B cell (primary cell): ENCODE data around the gene ICAM5. TPM values are rescaled to one million over a fixed set of nuclear protein-coding genes. Genes with fewer than 3 reads are reported as not detected.
A peak's percentile ranks its signal among the peaks of the same experiment; 100 is the strongest.

Source experiments
- ATAC-seq: fragments of 200-7000 bp; cut with Tn5 transposase; one replicate; pipeline ENCODE4 v1.10.0; 2021; ENCODE audit warnings: low read depth, mild to moderate bottlenecking, moderate number of reproducible peaks, moderate library complexity
- CTCF ChIA-PET: fragments of 350-600 bp; sonication (Branson Sonifier 250); formaldehyde crosslinking; loops from one replicate; lab custom pipeline; 2021; ENCODE audit warnings: antibody characterized with exemption, inconsistent platforms; lab: Charles Lee
- POLR2A ChIA-PET: fragments of 350-600 bp; sonication (Branson Sonifier 250); formaldehyde crosslinking; loops from one replicate; lab custom pipeline; 2021; ENCODE audit warnings: antibody characterized with exemption; lab: Charles Lee
- DNase-seq: peaks from one replicate; pipeline ENCODE4 v3.0.0; 2013
- H2AFZ ChIP-seq: 2 replicates; pipeline ENCODE4 v1.6.1; 2012; ENCODE audit warnings: mild to moderate bottlenecking, low read depth, low read length; ENCODE audit not compliant: insufficient read depth, poor library complexity, severe bottlenecking
- H3K27ac ChIP-seq, 2 donors: 1 replicate in 1 of 2; 2 replicates in 1 of 2; pipeline ENCODE4 v1.5.1; 2012 to 2013; ENCODE audit warnings: low read length in 2 of 2, mild to moderate bottlenecking in 2 of 2, moderate library complexity in 1 of 2
- H3K27me3 ChIP-seq, 4 experiments: fragments of 200-600 bp in 1 of 4; sonication (generic) in 1 of 4; replicated peaks in 1 of 4; 1 replicate in 2 of 4; 2 replicates in 2 of 4; pipeline versions ENCODE4 v1.6.1 to v1.7.0; 2013 to 2016; ENCODE audit warnings: low read length in 3 of 4, mild to moderate bottlenecking in 2 of 4, mixed read lengths in 1 of 4, moderate library complexity in 1 of 4; ENCODE audit not compliant: insufficient read depth in 4 of 4, control insufficient read depth in 3 of 4; ENCODE audit errors: control extremely low read depth in 1 of 4
- H3K36me3 ChIP-seq, 2 experiments: replicated peaks in 1 of 2; 1 replicate in 1 of 2; 2 replicates in 1 of 2; pipeline versions ENCODE4 v1.6.1 to v1.7.1; 2013; ENCODE audit warnings: low read length in 1 of 2; ENCODE audit not compliant: insufficient read depth in 2 of 2, control insufficient read depth in 1 of 2; ENCODE audit errors: control extremely low read depth in 1 of 2, extremely low read depth in 1 of 2
- H3K4me1 ChIP-seq, 2 donors: fragments of 200-600 bp in 1 of 2; sonication (generic) in 1 of 2; 1 replicate in 1 of 2; 2 replicates in 1 of 2; pipeline versions ENCODE4 v1.5.1 to v1.6.1; 2013 to 2017; ENCODE audit warnings: low read length in 2 of 2; ENCODE audit not compliant: control insufficient read depth in 2 of 2, insufficient read depth in 2 of 2
- H3K4me2 ChIP-seq: replicated peaks from 2 replicates; pipeline ENCODE3; 2012; ENCODE audit warnings: mild to moderate bottlenecking, low read depth, low read length; ENCODE audit not compliant: poor library complexity, severe bottlenecking
- H3K4me3 ChIP-seq, 5 experiments: fragments of 200-600 bp in 1 of 5; sonication (generic) in 1 of 5; 1 replicate in 3 of 5; 2 replicates in 2 of 5; pipeline versions ENCODE4 v1.5.1 to v1.7.0; 2011 to 2016; ENCODE audit warnings: low read length in 4 of 5, mild to moderate bottlenecking in 4 of 5, low read depth in 2 of 5, control low read depth in 1 of 5, moderate library complexity in 1 of 5; ENCODE audit not compliant: insufficient read depth in 1 of 5; ENCODE audit errors: control extremely low read depth in 1 of 5, extremely low read depth in 1 of 5
- H3K79me2 ChIP-seq: fragments of 200-600 bp; sonication (generic); one replicate; pipeline ENCODE4 v1.6.0; 2016; ENCODE audit warnings: low read length; ENCODE audit not compliant: control insufficient read depth, insufficient read depth
- H3K9ac ChIP-seq: fragments of 200-600 bp; sonication (generic); 2 replicates; pipeline ENCODE4 v1.6.1; 2017; ENCODE audit warnings: mild to moderate bottlenecking, low read length, moderate library complexity
- H3K9me3 ChIP-seq, 3 donors: one replicate each; pipeline versions ENCODE4 v1.6.1 to v1.7.1; 2013; ENCODE audit warnings: low read length in 2 of 3; ENCODE audit not compliant: control insufficient read depth in 2 of 3, insufficient read depth in 1 of 3; ENCODE audit errors: control extremely low read depth in 1 of 3
- H4K20me1 ChIP-seq: 2 replicates; pipeline ENCODE4 v1.6.0; 2012; ENCODE audit warnings: mild to moderate bottlenecking, low read length; ENCODE audit not compliant: insufficient read depth, control insufficient read depth, poor library complexity, severe bottlenecking
- H3K27ac Mint-ChIP-seq: one replicate; pipeline ENCODE4 v1.8.0; 2021; ENCODE audit warnings: mixed read lengths
- H3K27me3 Mint-ChIP-seq: one replicate; pipeline ENCODE4 v1.8.0; 2021; ENCODE audit warnings: mixed read lengths
- H3K4me1 Mint-ChIP-seq: one replicate; pipeline ENCODE4 v1.8.0; 2021; ENCODE audit warnings: mixed read lengths
- H3K4me3 Mint-ChIP-seq: one replicate; pipeline ENCODE4 v1.8.0; 2021; ENCODE audit warnings: mixed read lengths
- H3K9me3 Mint-ChIP-seq: one replicate; pipeline ENCODE4 v1.8.0; 2022; ENCODE audit warnings: mixed read lengths; ENCODE audit not compliant: insufficient read depth
- EZH2 ChIP-seq: IDR thresholded peaks from 2 replicates; pipeline ENCODE4 v1.6.1; 2012; ENCODE audit warnings: borderline replicate concordance, low read depth, mild to moderate bottlenecking, moderate library complexity, low read length; ENCODE audit not compliant: insufficient read depth, poor library complexity, severe bottlenecking
- WGBS: methylation state at CpG from one replicate; pipeline ENCODE4 v1.1.5; 2013; ENCODE audit warnings: missing lambda C conversion rate; ENCODE audit not compliant: insufficient coverage; 5-methylcytosine and 5-hydroxymethylcytosine counted together
- intact Hi-C: fragments of 100-400 bp; cut with micrococcal nuclease; formaldehyde crosslinking; loops from one replicate; pipeline ENCODE4 v1.10.0; 2022
- polyA plus RNA-seq: library from polyadenylated mRNA; depleted of rRNA; stranded (reverse); fragments of >200 nt; gene quantifications from 2 replicates; pipeline ENCODE4 v1.2.3, GENCODE V29; 2012
- total RNA-seq, 2 donors: library from RNA; stranded (reverse); fragments of 120-200 nt in 1 of 2; gene quantifications; 1 replicate in 1 of 2; 2 replicates in 1 of 2; pipeline versions ENCODE4 v1.2.3 to v1.2.4, GENCODE V29; 2013 to 2022
- TF ChIP-seq, protein P1 (sequence below): fragments of 200-600 bp; IDR thresholded peaks from one replicate; pipeline ENCODE4 v1.8.0; 2022; ENCODE audit warnings: antibody characterized with exemption, mild to moderate bottlenecking

Gene ICAM5
- total and polyA plus RNA-seq, 2 donors (not counting 1 experiment from before 2014, with no cell fraction given), result 0.54 TPM; not detected in 1

- peaks cover 6 to 13% of the 10 kb centered on the region in 2 donors for H3K4me1 ChIP-seq
- peak overlapping the region; percentile 44 to 96 (median 83) for H3K4me3 ChIP-seq
- no peaks in the 10 kb centered on the region for H3K9me3 ChIP-seq
- no peaks in the 10 kb centered on the region for H3K27me3 Mint-ChIP-seq
- peaks cover 0 to 26% of the 10 kb centered on the region in 2 experiments for H3K36me3 ChIP-seq
- H3K4me2 ChIP-seq, result peak overlapping the region; percentile 98
- H3K27ac Mint-ChIP-seq, result peak overlapping the region; percentile 97
- peak overlapping the region; percentile 95 for H2AFZ ChIP-seq
- H3K4me1 Mint-ChIP-seq, result peaks cover 24% of the 10 kb centered on the region
- WGBS, result 18% methylated on average over 5 of the region's 8 CpGs
- ChIA-PET POLR2A (interaction anchor here (0.7 to 1.6 kb wide), 2 partner anchors 104 to 157 kb away, joined by 3 read pairs; no protein-coding TSS in a partner anchor), CTCF (interaction anchor here (1.6 to 9.0 kb wide), 2 partner anchors 22 to 136 kb away, joined by 6 to 236 read pairs; partner anchors contain the start of gene S1PR2)
- DNase-seq (no peak), ATAC-seq (no peak)
- TF ChIP-seq EZH2, result no peak
- TF ChIP-seq, protein P1, sequence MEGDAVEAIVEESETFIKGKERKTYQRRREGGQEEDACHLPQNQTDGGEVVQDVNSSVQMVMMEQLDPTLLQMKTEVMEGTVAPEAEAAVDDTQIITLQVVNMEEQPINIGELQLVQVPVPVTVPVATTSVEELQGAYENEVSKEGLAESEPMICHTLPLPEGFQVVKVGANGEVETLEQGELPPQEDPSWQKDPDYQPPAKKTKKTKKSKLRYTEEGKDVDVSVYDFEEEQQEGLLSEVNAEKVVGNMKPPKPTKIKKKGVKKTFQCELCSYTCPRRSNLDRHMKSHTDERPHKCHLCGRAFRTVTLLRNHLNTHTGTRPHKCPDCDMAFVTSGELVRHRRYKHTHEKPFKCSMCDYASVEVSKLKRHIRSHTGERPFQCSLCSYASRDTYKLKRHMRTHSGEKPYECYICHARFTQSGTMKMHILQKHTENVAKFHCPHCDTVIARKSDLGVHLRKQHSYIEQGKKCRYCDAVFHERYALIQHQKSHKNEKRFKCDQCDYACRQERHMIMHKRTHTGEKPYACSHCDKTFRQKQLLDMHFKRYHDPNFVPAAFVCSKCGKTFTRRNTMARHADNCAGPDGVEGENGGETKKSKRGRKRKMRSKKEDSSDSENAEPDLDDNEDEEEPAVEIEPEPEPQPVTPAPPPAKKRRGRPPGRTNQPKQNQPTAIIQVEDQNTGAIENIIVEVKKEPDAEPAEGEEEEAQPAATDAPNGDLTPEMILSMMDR, result no peak
- intact Hi-C loops, result loop anchor here (5.0 kb wide), 2 partner anchors 35 to 155 kb away; no protein-coding TSS in a partner anchor
- peaks cover 19% of the 10 kb centered on the region for H3K79me2 ChIP-seq
- peak overlapping the region; percentile 82 for H3K9ac ChIP-seq
- H4K20me1 ChIP-seq, result peaks cover 5% of the 10 kb centered on the region
- H3K9me3 Mint-ChIP-seq, result no peaks in the 10 kb centered on the region
- peak overlapping the region; percentile 97 for H3K4me3 Mint-ChIP-seq
- no peaks in the 10 kb centered on the region for H3K27me3 ChIP-seq
- H3K27ac ChIP-seq, result peak overlapping the region; percentile 48 to 79
Observed at GRCh38 chr19:10252707-10253106, 37.0 kb upstream of the ICAM5 start.

- Mint-ChIP-seq H3K4me1 (peaks cover 20% of the 10 kb centered on the region), H3K27ac (no peak overlapping the region), H3K4me3 (peak overlapping the region; percentile 39), H3K9me3 (no peaks in the 10 kb centered on the region), H3K27me3 (no peaks in the 10 kb centered on the region)
- 100% methylated on average over 3 of the region's 3 CpGs for WGBS
- intact Hi-C loops, result loop anchor here (5.0 kb wide), 2 partner anchors 37 to 157 kb away; no protein-coding TSS in a partner anchor
- no peak overlapping the region for H3K4me2 ChIP-seq
- no peaks in the 10 kb centered on the region for H3K9me3 ChIP-seq
- TF ChIP-seq EZH2, result no peak
- TF ChIP-seq, protein P1, result no peak
- H3K27ac ChIP-seq, result no peak overlapping the region
- no peak overlapping the region for H3K4me3 ChIP-seq
- no peak overlapping the region for H2AFZ ChIP-seq
- no peak overlapping the region for H3K9ac ChIP-seq
- DNase-seq (no peak), ATAC-seq (no peak)
- peaks cover 6 to 16% of the 10 kb centered on the region in 2 donors for H3K4me1 ChIP-seq
- H3K36me3 ChIP-seq, result peaks cover 0 to 37% of the 10 kb centered on the region in 2 experiments
- peaks cover 5% of the 10 kb centered on the region for H4K20me1 ChIP-seq
- CTCF ChIA-PET, result interaction anchor here (0.7 to 1.2 kb wide), 4 partner anchors 15 to 136 kb away, joined by 3 to 4 read pairs (median 3); no protein-coding TSS in a partner anchor
- H3K79me2 ChIP-seq, result peaks cover 19% of the 10 kb centered on the region
- POLR2A ChIA-PET, result no interaction called here
- no peaks in the 10 kb centered on the region for H3K27me3 ChIP-seq
Observed at GRCh38 chr19:10254244-10254643, 35.5 kb upstream of the ICAM5 start.
